OCI-LY7 (cell line): Measurements from ENCODE around the gene SUPT16H. TPM values are rescaled to one million over a fixed set of nuclear protein-coding genes. Genes with fewer than 3 reads are reported as not detected.

ENCODE experiments used
- BruUV-seq: library from RNA; stranded (reverse); fragments of 400-500 nt; replicated peaks from 2 replicates; lab custom pipeline; 2021; lab: Mats Ljungman, UMichigan
- CTCF ChIA-PET: fragments of 300-600 bp; sonication (Branson Sonifier 250); formaldehyde crosslinking; loops from one replicate; lab custom pipeline; 2022; ENCODE audit warnings: antibody characterized with exemption; ENCODE audit not compliant: unreplicated experiment; lab: Charles Lee
- POLR2A ChIA-PET: fragments of 300-600 bp; sonication (Branson Sonifier 250); formaldehyde crosslinking; loops from one replicate; lab custom pipeline; 2022; ENCODE audit warnings: antibody characterized with exemption; lab: Charles Lee
- DNase-seq: peaks from one replicate; pipeline ENCODE4 v3.0.0-alpha.2; 2015; ENCODE audit warnings: low spot score
- H2AFZ ChIP-seq: fragments of 200-600 bp; sonication (generic), shearing (Covaris generic); 2 replicates; pipeline ENCODE4 v1.6.1; 2014; ENCODE audit warnings: mild to moderate bottlenecking, antibody characterized with exemption, low read length, moderate library complexity
- H3K27ac ChIP-seq: fragments of 200-600 bp; sonication (generic); 2 replicates; pipeline ENCODE4 v1.5.1; 2014; ENCODE audit warnings: mixed run types, low read depth, mild to moderate bottlenecking, moderate library complexity, low read length, inconsistent platforms; ENCODE audit not compliant: poor library complexity, severe bottlenecking
- H3K36me3 ChIP-seq: fragments of 200-600 bp; sonication (generic); 2 replicates; pipeline ENCODE4 v1.6.1; 2014; ENCODE audit warnings: mild to moderate bottlenecking, antibody characterized with exemption, low read length, moderate library complexity, mixed read lengths; ENCODE audit not compliant: insufficient read depth
- H3K4me1 ChIP-seq: fragments of 200-600 bp; sonication (generic); 2 replicates; pipeline ENCODE4 v1.5.1; 2014; ENCODE audit warnings: mild to moderate bottlenecking, low read length; ENCODE audit not compliant: insufficient read depth, poor library complexity, severe bottlenecking
- H3K4me2 ChIP-seq: fragments of 200-600 bp; sonication (generic); 2 replicates; pipeline ENCODE4 v1.6.1; 2014; ENCODE audit warnings: mild to moderate bottlenecking, low read length
- H3K4me3 ChIP-seq: fragments of 200-600 bp; sonication (generic); 2 replicates; pipeline ENCODE4 v1.5.1; 2014; ENCODE audit warnings: mild to moderate bottlenecking, low read depth, low read length; ENCODE audit not compliant: poor library complexity, severe bottlenecking
- H3K79me2 ChIP-seq: fragments of 200-600 bp; sonication (generic); 2 replicates; pipeline ENCODE4 v1.6.1; 2016; ENCODE audit warnings: low read depth, mild to moderate bottlenecking, low read length, moderate library complexity, mixed read lengths; ENCODE audit not compliant: insufficient read depth
- H3K9me2 ChIP-seq: fragments of 200-600 bp; sonication (generic); 2 replicates; pipeline ENCODE4 v1.6.1; 2016; ENCODE audit warnings: mild to moderate bottlenecking, low read length, mixed read lengths; ENCODE audit not compliant: insufficient read depth
- H3K9me3 ChIP-seq: fragments of 200-600 bp; sonication (generic); 2 replicates; pipeline ENCODE4 v1.6.1; 2014; ENCODE audit warnings: mild to moderate bottlenecking, mixed run types, low read length, mixed read lengths
- H4K20me1 ChIP-seq: fragments of 200-600 bp; sonication (generic); 2 replicates; pipeline ENCODE4 v1.6.1; 2014; ENCODE audit warnings: mild to moderate bottlenecking, antibody characterized with exemption, low read length, moderate library complexity, mixed read lengths; ENCODE audit not compliant: insufficient read depth
- EZH2phosphoT487 ChIP-seq: fragments of 200-600 bp; sonication (generic); IDR thresholded peaks from 2 replicates; pipeline ENCODE4 v1.6.1; 2018; ENCODE audit warnings: low read depth, borderline replicate concordance, mild to moderate bottlenecking, mixed run types, antibody characterized with exemption, low read length, moderate library complexity, mixed read lengths
- intact Hi-C: fragments of 100-400 bp; cut with micrococcal nuclease; formaldehyde crosslinking; loops from one replicate; pipeline ENCODE4 v1.10.0; 2022; ENCODE audit not compliant: unreplicated experiment
- total RNA-seq, 2 experiments: library from RNA; depleted of rRNA in 1 of 2; stranded (reverse); fragments of >200 nt in 1 of 2; shearing (Covaris generic) in 1 of 2; gene quantifications; 2 replicates each; pipeline ENCODE4 v1.2.3, GENCODE V29; 2014 to 2022
- TF ChIP-seq, protein P1 (sequence below): fragments of 200-600 bp; sonication (generic); conservative IDR thresholded peaks from 2 replicates; pipeline ENCODE4 v1.5.1; 2014; ENCODE audit warnings: mild to moderate bottlenecking, antibody characterized with exemption, low read length, moderate library complexity, mixed read lengths

SUPT16H gene
- total RNA-seq, 2 experiments from 2014 or later, result 100 to 151 TPM

DNA sequence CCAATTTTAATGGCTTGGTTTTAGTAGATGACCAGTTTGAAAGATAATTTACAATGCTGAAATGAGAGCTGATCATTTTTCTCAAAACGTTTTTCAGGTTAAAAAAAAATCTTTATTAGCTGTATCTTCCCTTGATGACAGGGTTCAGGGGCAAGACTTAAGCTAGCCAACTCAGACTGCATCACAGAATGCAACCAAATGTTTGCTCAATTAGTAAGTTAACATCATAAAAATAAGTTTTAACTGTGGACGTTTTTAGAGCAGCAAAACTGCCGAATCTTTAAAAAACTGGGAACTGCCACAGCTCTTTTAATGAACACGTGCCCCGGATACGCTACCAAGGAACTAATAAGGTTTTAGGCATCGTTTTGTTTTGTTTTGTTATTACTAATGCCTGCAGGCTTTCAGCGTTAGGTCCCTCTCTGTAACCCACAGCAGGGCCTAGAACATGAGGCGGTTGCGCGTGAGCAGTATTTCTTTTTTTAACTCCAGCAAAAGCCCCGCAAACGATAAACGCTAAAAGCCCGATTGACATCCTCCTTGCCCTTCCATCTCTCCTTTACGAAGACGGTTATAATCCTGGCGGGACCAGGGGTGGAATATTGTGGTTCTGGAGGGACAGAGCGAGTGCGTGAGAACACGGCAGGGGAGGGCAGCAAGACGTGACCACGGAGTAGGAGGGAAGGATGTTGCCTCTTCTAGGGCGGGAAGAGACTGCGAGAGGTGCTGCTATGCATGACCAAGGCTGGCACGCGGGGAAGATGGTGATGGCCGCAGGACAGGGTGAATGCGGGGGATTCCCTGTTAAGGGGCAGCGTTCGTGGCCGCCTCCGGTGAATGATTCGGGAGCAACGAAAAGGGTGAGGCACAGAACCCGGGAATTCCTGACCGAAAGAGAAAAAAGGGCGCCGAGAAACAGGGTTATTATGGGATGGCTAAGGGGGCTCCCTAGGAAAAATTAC lies 652 bp downstream of the SUPT16H start:
- Histone ChIP-seq H3K27ac (peak overlapping the region; percentile 78), H3K4me1 (peaks cover 46% of the 10 kb centered on the region), H3K9me2 (no peaks in the 10 kb centered on the region), H3K4me2 (peak overlapping the region; percentile 93), H4K20me1 (peaks cover 21% of the 10 kb centered on the region), H3K36me3 (peaks cover 81% of the 10 kb centered on the region), H3K9me3 (no peaks in the 10 kb centered on the region), H3K79me2 (peaks cover 63% of the 10 kb centered on the region), H2AFZ (peak overlapping the region; percentile 84; the same call in 1 of the 2 replicates), H3K4me3 (peak overlapping the region; percentile 87)
- DNase-seq, result peak; percentile 71
- POLR2A ChIA-PET, result interaction anchor here (0.8 to 1.7 kb wide), 9 partner anchors 13 to 122 kb away, joined by 3 to 6 read pairs (median 4); partner anchors contain the start of genes RAB2B and TOX4
- intact Hi-C loops, result no loop called here
- CTCF ChIA-PET, result no interaction called here
- TSS peak; percentile 67 for BruUV-seq
- no peak for TF ChIP-seq EZH2phosphoT487
- TF ChIP-seq, protein P1, sequence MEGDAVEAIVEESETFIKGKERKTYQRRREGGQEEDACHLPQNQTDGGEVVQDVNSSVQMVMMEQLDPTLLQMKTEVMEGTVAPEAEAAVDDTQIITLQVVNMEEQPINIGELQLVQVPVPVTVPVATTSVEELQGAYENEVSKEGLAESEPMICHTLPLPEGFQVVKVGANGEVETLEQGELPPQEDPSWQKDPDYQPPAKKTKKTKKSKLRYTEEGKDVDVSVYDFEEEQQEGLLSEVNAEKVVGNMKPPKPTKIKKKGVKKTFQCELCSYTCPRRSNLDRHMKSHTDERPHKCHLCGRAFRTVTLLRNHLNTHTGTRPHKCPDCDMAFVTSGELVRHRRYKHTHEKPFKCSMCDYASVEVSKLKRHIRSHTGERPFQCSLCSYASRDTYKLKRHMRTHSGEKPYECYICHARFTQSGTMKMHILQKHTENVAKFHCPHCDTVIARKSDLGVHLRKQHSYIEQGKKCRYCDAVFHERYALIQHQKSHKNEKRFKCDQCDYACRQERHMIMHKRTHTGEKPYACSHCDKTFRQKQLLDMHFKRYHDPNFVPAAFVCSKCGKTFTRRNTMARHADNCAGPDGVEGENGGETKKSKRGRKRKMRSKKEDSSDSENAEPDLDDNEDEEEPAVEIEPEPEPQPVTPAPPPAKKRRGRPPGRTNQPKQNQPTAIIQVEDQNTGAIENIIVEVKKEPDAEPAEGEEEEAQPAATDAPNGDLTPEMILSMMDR, result no peak

DNA sequence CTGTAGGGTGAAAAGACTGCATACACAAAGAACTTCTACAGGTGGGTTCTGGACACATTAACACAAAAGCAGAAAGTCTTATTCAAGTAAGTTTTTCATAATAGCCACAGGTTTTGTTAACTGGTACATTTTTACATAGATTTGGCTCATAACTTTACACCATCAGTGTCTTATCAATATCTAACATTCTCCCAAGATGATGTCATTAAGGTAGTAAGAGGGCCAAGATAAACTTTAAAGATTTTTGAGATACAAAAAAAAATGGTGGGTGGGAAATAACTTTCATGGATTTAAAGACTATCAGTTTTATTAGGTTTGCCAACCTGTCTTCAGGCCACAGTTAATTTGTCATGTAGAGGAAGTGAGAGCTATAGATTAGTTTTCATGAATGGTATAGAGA lies 1.7 kb downstream of the SUPT16H start:
- ChIA-PET POLR2A (interaction anchor here (0.6 to 1.7 kb wide), 6 partner anchors 12 to 310 kb away, joined by 3 to 6 read pairs (median 4); no protein-coding TSS in a partner anchor), CTCF (no interaction called here)
- Histone ChIP-seq H3K4me2 (peak overlapping the region; percentile 93), H3K4me1 (peaks cover 53% of the 10 kb centered on the region), H3K79me2 (peaks cover 74% of the 10 kb centered on the region), H3K27ac (no peak overlapping the region), H4K20me1 (peaks cover 29% of the 10 kb centered on the region), H2AFZ (no peak overlapping the region), H3K9me2 (no peaks in the 10 kb centered on the region), H3K4me3 (peak overlapping the region; percentile 87), H3K9me3 (no peaks in the 10 kb centered on the region), H3K36me3 (peaks cover 81% of the 10 kb centered on the region)
- intact Hi-C loops, result no loop called here
- no peak for TF ChIP-seq EZH2phosphoT487
- TF ChIP-seq, protein P1, result no peak
- BruUV-seq, result no TSS peak
- DNase-seq, result no peak
